ENCODE measurements around the gene AKAP13.

AKAP13 gene

GRCh38 chr15:85562824-85563223 lies 182.4 kb downstream of the AKAP13 start:
- no peak for TF ChIP-seq CTCF (IDR thresholded peaks at IDR 0.05; ENCODE audit: insufficient read depth, low read length, missing control alignments)
- no peak for DNase-seq (ENCODE audit: low read depth, low spot score)
- ChIA-PET CTCF (no interaction called here), POLR2A (no interaction called here)
- H3K4me3 ChIP-seq (ENCODE audit: low read depth, low read length), result no peak overlapping the region

GRCh38 chr15:85563328-85563727 lies 182.9 kb downstream of the AKAP13 start:
- ChIA-PET POLR2A (no interaction called here), CTCF (no interaction called here)
- H3K4me3 ChIP-seq (ENCODE audit: low read depth, low read length), result no peak overlapping the region
- no peak for TF ChIP-seq CTCF (IDR thresholded peaks at IDR 0.05; ENCODE audit: insufficient read depth, low read length, missing control alignments)
- DNase-seq (ENCODE audit: low read depth, low spot score), result no peak

- H3K4me3 ChIP-seq (ENCODE audit: low read depth, low read length), result no peak overlapping the region
- POLR2A ChIA-PET, result no interaction called here
- TF ChIP-seq CTCF (IDR thresholded peaks at IDR 0.05; ENCODE audit: insufficient read depth, low read length, missing control alignments), result no peak
- CTCF ChIA-PET, result no interaction called here
- DNase-seq (ENCODE audit: low read depth, low spot score), result no peak
Observed at GRCh38 chr15:85563731-85564130, 183.3 kb downstream of the AKAP13 start.

GRCh38 chr15:85564686-85565085 lies 184.3 kb downstream of the AKAP13 start:
- CTCF ChIA-PET, result interaction anchor here (0.9 kb wide), 1 partner anchor 396 kb away, joined by 3 read pairs; no protein-coding TSS in a partner anchor
- POLR2A ChIA-PET, result no interaction called here
- no peak for TF ChIP-seq CTCF (IDR thresholded peaks at IDR 0.05; ENCODE audit: insufficient read depth, low read length, missing control alignments)

GRCh38 chr15:85568261-85568808 lies 187.9 kb downstream of the AKAP13 start:
- ChIA-PET CTCF (interaction anchor here (0.8 to 1.0 kb wide), 2 partner anchors 17 to 273 kb away, joined by 3 read pairs; no protein-coding TSS in a partner anchor), POLR2A (no interaction called here)
- no peak for TF ChIP-seq CTCF (IDR thresholded peaks at IDR 0.05; ENCODE audit: insufficient read depth, low read length, missing control alignments)
- DNase-seq (ENCODE audit: low read depth, low spot score), result no peak
- H3K4me3 ChIP-seq (ENCODE audit: low read depth, low read length), result no peak overlapping the region

More at GRCh38 chr15:85564686-85565085, 184.3 kb downstream of the AKAP13 start:
- no peak for DNase-seq (ENCODE audit: low read depth, low spot score)
- no peak overlapping the region for H3K4me3 ChIP-seq (ENCODE audit: low read depth, low read length)

- no peak for TF ChIP-seq CTCF (IDR thresholded peaks at IDR 0.05; ENCODE audit: insufficient read depth, low read length, missing control alignments)
- DNase-seq (ENCODE audit: low read depth, low spot score), result no peak
- ChIA-PET CTCF (no interaction called here), POLR2A (no interaction called here)
- no peak overlapping the region for H3K4me3 ChIP-seq (ENCODE audit: low read depth, low read length)
Observed at GRCh38 chr15:85570336-85570735, 189.9 kb downstream of the AKAP13 start.
